GM12878 (cell line): ENCODE results near the gene ZNF771. TPM values are rescaled to one million over a fixed set of nuclear protein-coding genes. Genes with fewer than 3 reads are reported as not detected.

Experiments
- ATAC-seq: fragments of 200-7000 bp; cut with Tn5 transposase; 3 replicates; pipeline ENCODE4 v1.9.1; 2020; ENCODE audit warnings: mild to moderate bottlenecking, moderate library complexity
- BruUV-seq: library from RNA; stranded (reverse); fragments of 400-500 nt; replicated peaks from 2 replicates; lab custom pipeline; 2021; lab: Mats Ljungman, UMichigan
- CTCF ChIA-PET: fragments of 300-600 bp; sonication (Branson Sonifier 250); formaldehyde crosslinking; extraction: SDS; loops from one replicate; lab custom pipeline; 2021; ENCODE audit warnings: inconsistent platforms; lab: Yijun Ruan, JAX
- POLR2A ChIA-PET: fragments of 350-600 bp; formaldehyde crosslinking; extraction: SDS; loops from one replicate; lab custom pipeline; 2021; ENCODE audit warnings: inconsistent platforms; lab: Charles Lee
- RAD21 ChIA-PET: fragments of 300-600 bp; sonication (Branson Sonifier 250); formaldehyde crosslinking; loops from one replicate; lab custom pipeline; 2023; ENCODE audit warnings: antibody characterized with exemption; ENCODE audit not compliant: unreplicated experiment; lab: Charles Lee
- SMC1A ChIA-PET: fragments of 300-600 bp; sonication (Branson Sonifier 250); formaldehyde crosslinking; loops from one replicate; lab custom pipeline; 2023; ENCODE audit not compliant: unreplicated experiment, uncharacterized antibody; lab: Charles Lee
- DNase-seq: peaks from one replicate; pipeline ENCODE4 v3.0.0-alpha.2; 2011; ENCODE audit warnings: low read depth, low spot score
- FAIRE-seq: peaks from 3 replicates; lab custom pipeline; 2011; peaks lifted over from hg19 to GRCh38; lab: Jason Lieb, UNC
- H2AFZ ChIP-seq: 2 replicates; pipeline ENCODE4 v1.6.0; 2011; ENCODE audit warnings: low read depth, low read length, control low read depth; ENCODE audit not compliant: control insufficient read depth
- H3K27ac ChIP-seq: 2 replicates; pipeline ENCODE4 v1.5.1; 2011; ENCODE audit warnings: control low read depth; ENCODE audit not compliant: control insufficient read depth, insufficient read depth
- H3K27me3 ChIP-seq, 2 experiments: replicated peaks in 1 of 2; 2 replicates each; pipeline versions ENCODE4 v1.6.0 to v1.6.1; 2011; ENCODE audit warnings: low read length in 1 of 2; ENCODE audit not compliant: control insufficient read depth in 2 of 2, insufficient read depth in 2 of 2
- H3K36me3 ChIP-seq, 2 experiments: 2 replicates each; pipeline ENCODE4 v1.5.1; 2011; ENCODE audit warnings: low read length in 1 of 2; ENCODE audit not compliant: control insufficient read depth in 2 of 2, insufficient read depth in 2 of 2
- H3K4me1 ChIP-seq: 2 replicates; pipeline ENCODE4 v1.6.1; 2011; ENCODE audit warnings: mild to moderate bottlenecking, low read length, moderate library complexity, mixed read lengths; ENCODE audit not compliant: control insufficient read depth, insufficient read depth
- H3K4me2 ChIP-seq: 2 replicates; pipeline ENCODE4 v1.6.0; 2011; ENCODE audit warnings: control low read depth; ENCODE audit not compliant: control insufficient read depth, insufficient read depth
- H3K4me3 ChIP-seq: fragments of 200-600 bp; sonication (generic); 2 replicates; pipeline ENCODE4 v1.5.1; 2016
- H3K79me2 ChIP-seq: 2 replicates; pipeline ENCODE4 v1.6.0; 2011; ENCODE audit warnings: low read length; ENCODE audit not compliant: control insufficient read depth, insufficient read depth
- H3K9ac ChIP-seq: 2 replicates; pipeline ENCODE4 v1.8.0; 2011; ENCODE audit warnings: low read length, control low read depth, mixed read lengths; ENCODE audit not compliant: control insufficient read depth, insufficient read depth
- H3K9me3 ChIP-seq: replicated peaks from 3 replicates; pipeline ENCODE4 v1.5.1; 2011; ENCODE audit warnings: mild to moderate bottlenecking, low read length; ENCODE audit not compliant: control insufficient read depth, insufficient read depth
- H4K20me1 ChIP-seq: 2 replicates; pipeline ENCODE4 v1.6.0; 2011; ENCODE audit not compliant: control insufficient read depth, insufficient read depth
- IKZF2 ChIP-seq, 2 experiments: fragments of 450-650 bp; IDR thresholded peaks; 2 replicates each; pipeline ENCODE4 v1.6.1; 2017; ENCODE audit warnings: mild to moderate bottlenecking in 2 of 2, moderate library complexity in 2 of 2
- KLF5 ChIP-seq: fragments of 450-650 bp; IDR thresholded peaks from 2 replicates; pipeline ENCODE4 v1.6.1; 2014; ENCODE audit warnings: mild to moderate bottlenecking; ENCODE audit not compliant: partially characterized antibody
- LARP7 ChIP-seq: fragments of 450-650 bp; IDR thresholded peaks from 2 replicates; pipeline ENCODE4 v1.6.1; 2017; ENCODE audit warnings: mild to moderate bottlenecking
- NBN ChIP-seq: fragments of 450-650 bp; IDR thresholded peaks from 2 replicates; pipeline ENCODE4 v1.6.1; 2016
- NR2F1 ChIP-seq: fragments of 450-650 bp; conservative IDR thresholded peaks from 2 replicates; pipeline ENCODE4 v1.6.1; 2017; ENCODE audit warnings: mild to moderate bottlenecking
- PRDM15 ChIP-seq: fragments of 450-650 bp; formaldehyde crosslinking; IDR thresholded peaks from 2 replicates; pipeline ENCODE4 v1.4.0; 2020; ENCODE audit warnings: mild to moderate bottlenecking, moderate library complexity
- RAD21 ChIP-seq: IDR thresholded peaks from 2 replicates; pipeline ENCODE4 v1.6.1; 2011; ENCODE audit warnings: mild to moderate bottlenecking, low read depth, low read length, moderate library complexity; ENCODE audit not compliant: insufficient read depth
- TBL1XR1 ChIP-seq: IDR thresholded peaks from 2 replicates; pipeline ENCODE4 v1.6.1; 2012; ENCODE audit warnings: low read depth, low read length, improper control_type of control experiment
- WGBS: methylation state at CpG from one replicate; pipeline ENCODE4 v1.1.6; 2016; ENCODE audit warnings: low lambda C conversion rate; ENCODE audit not compliant: insufficient replicate concordance, insufficient coverage; ENCODE audit errors: missing lambda C conversion rate; 5-methylcytosine and 5-hydroxymethylcytosine counted together
- in situ Hi-C: fragments of 300-500 bp; cut with MboI; formaldehyde crosslinking; loops from 9 replicates; pipeline ENCODE4 v1.14.3; 2018; ENCODE audit warnings: mixed read lengths
- intact Hi-C: fragments of 100-400 bp; cut with micrococcal nuclease; formaldehyde crosslinking; loops from one replicate; pipeline ENCODE4 v1.14.2; 2022; ENCODE audit not compliant: unreplicated experiment
- polyA plus RNA-seq, 11 experiments: library from polyadenylated mRNA; depleted of rRNA in 4 of 11; unstranded in 6 of 11; stranded (reverse) in 5 of 11; fragments of >200 nt; fragmentation: Nextera tagmentation in 4 of 11; fragmentation: Illumina TruSeq in 1 of 11; extraction: Ambion mirVana in 4 of 11; extraction: Trizol in 1 of 11; gene quantifications; 1 replicate in 1 of 11; 2 replicates in 10 of 11; pipeline versions ENCODE4 v1.2.1 to v1.2.3, GENCODE V29; 2011 to 2016; ENCODE audit warnings: inconsistent platforms in 2 of 11, missing spikeins in 2 of 11, low read depth in 1 of 11
- total RNA-seq, 4 experiments: library from RNA; depleted of rRNA in 3 of 4; stranded (reverse); fragments of >200 nt in 3 of 4; fragmentation: Illumina TruSeq in 1 of 4; extraction: Trizol in 1 of 4; gene quantifications; 2 replicates each; pipeline versions ENCODE4 v1.2.1 to v1.2.3, GENCODE V29; 2013 to 2021
- TF ChIP-seq, protein P1 (sequence below): fragments of 450-650 bp; IDR thresholded peaks from 2 replicates; pipeline ENCODE4 v1.6.1; 2018; ENCODE audit warnings: borderline replicate concordance, mild to moderate bottlenecking; ENCODE audit not compliant: partially characterized antibody
- TF ChIP-seq, protein P2 (sequence below): fragments of 450-650 bp; IDR thresholded peaks from 2 replicates; pipeline ENCODE4 v1.6.1; 2016; ENCODE audit warnings: mild to moderate bottlenecking
- TF ChIP-seq, protein P3 (sequence below): IDR thresholded peaks from 2 replicates; pipeline ENCODE4 v1.6.1; 2012; ENCODE audit warnings: low read depth, low read length, improper control_type of control experiment

Gene ZNF771
- total and polyA plus RNA-seq, 10 of the 15 experiments (the other 5 are each of a cell fraction or from before 2014, with no cell fraction given) = 0.98 to 7.6 (median 3.7) TPM

- TF ChIP-seq, protein P1, sequence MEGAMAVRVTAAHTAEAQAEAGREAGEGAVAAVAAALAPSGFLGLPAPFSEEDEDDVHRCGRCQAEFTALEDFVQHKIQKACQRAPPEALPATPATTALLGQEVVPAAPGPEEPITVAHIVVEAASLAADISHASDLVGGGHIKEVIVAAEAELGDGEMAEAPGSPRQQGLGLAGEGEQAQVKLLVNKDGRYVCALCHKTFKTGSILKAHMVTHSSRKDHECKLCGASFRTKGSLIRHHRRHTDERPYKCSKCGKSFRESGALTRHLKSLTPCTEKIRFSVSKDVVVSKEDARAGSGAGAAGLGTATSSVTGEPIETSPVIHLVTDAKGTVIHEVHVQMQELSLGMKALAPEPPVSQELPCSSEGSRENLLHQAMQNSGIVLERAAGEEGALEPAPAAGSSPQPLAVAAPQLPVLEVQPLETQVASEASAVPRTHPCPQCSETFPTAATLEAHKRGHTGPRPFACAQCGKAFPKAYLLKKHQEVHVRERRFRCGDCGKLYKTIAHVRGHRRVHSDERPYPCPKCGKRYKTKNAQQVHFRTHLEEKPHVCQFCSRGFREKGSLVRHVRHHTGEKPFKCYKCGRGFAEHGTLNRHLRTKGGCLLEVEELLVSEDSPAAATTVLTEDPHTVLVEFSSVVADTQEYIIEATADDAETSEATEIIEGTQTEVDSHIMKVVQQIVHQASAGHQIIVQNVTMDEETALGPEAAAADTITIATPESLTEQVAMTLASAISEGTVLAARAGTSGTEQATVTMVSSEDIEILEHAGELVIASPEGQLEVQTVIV = peak; percentile 32
Measured at GRCh38 chr16:30429678-30430427, 22.4 kb downstream of the ZNF771 start, which contains the start of gene DCTPP1 (continued).

DNA sequence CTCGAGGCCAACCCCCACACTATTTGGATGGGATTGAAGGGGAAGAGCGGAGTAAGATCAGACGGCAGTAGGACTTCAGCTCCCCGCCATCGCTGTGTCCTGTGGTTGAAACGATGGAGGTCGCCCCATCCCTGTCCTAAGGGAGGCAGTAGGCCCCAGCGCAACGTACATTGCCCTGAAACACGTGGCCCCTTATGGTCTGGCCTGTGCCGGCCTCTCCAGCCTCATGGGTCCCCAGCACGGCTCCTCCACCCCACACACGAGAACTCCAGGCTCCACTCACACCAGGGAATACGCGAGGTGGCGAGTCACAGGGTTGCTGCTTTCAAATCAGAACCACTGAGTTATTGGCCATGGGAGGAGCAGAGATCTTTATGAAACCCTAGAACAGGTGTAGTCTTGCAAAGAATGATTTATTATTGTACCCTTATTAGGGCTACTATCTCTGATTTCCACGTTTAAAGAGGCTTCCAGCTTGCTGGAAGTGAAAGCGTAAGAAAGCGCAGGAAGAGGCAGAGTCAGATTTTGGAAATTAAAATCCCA is 23.1 kb downstream of the ZNF771 start:
- Histone ChIP-seq H3K79me2 (peaks cover 21% of the 10 kb centered on the region), H3K4me1 (peaks cover 13% of the 10 kb centered on the region), H3K36me3 (no peaks in the 10 kb centered on the region; a peak in 2 of 4 replicates), H3K4me3 (no peak overlapping the region), H3K9ac (peak overlapping the region; percentile 54; the same call in 1 of the 2 replicates), H2AFZ (peak overlapping the region; percentile 95), H3K4me2 (peak overlapping the region; percentile 78), H4K20me1 (no peaks in the 10 kb centered on the region), H3K27me3 (no peaks in the 10 kb centered on the region), H3K9me3 (no peaks in the 10 kb centered on the region), H3K27ac (peak overlapping the region; percentile 81)
- ChIA-PET RAD21 (interaction anchor here (0.8 to 3.9 kb wide), 42 partner anchors 9 to 339 kb away, joined by 3 to 129 read pairs (median 9); partner anchors contain the start of genes ITGAL, PRR14, SEPHS2 and TBC1D10B), CTCF (interaction anchor here (0.6 to 5.0 kb wide), 48 partner anchors 9 to 339 kb away, joined by 3 to 89 read pairs (median 8); partner anchors contain the start of genes FBRS, ITGAL, SEPHS2 and TBC1D10B), POLR2A (interaction anchor here (0.5 to 2.0 kb wide), 28 partner anchors 8 to 229 kb away, joined by 3 to 23 read pairs (median 4); partner anchors contain the start of genes FBRS, ITGAL, TBC1D10B and ZNF689), SMC1A (interaction anchor here (0.9 to 6.1 kb wide), 40 partner anchors 8 to 338 kb away, joined by 3 to 64 read pairs (median 5); partner anchors contain the start of genes ITGAL, TBX6, ZNF48 and ZNF689)
- intact Hi-C loops (loop anchor here (1.0 to 2.0 kb wide), 6 partner anchors 28 to 199 kb away; partner anchors contain the start of genes ZNF747 and ZNF768), in situ Hi-C loops (no loop called here)
- TSS peak; percentile 90 for BruUV-seq
- 64% methylated on average over 19 of the region's 19 CpGs for WGBS
- ATAC-seq = peak; percentile 47
- DNase-seq = no peak
- no peak for FAIRE-seq
- TF ChIP-seq RAD21 (peak; percentile 48), NBN (peak; percentile 31; the same call in 1 of the 2 replicates), KLF5 (no peak), IKZF2 (IDR thresholded peaks at IDR 0.05) (peak in 1 of 2 experiments; percentile 8; a peak in 2 of 4 replicates), LARP7 (0 out of 2 replicates have a peak, but pooled peaks have one; percentile 61), PRDM15 (CRISPR knock-in tag) (no peak; the same call in 1 of the 2 replicates), TBL1XR1 (no peak), NR2F1 (0 out of 2 replicates have a peak, but pooled peaks have one; percentile 8)
- TF ChIP-seq, protein P2, sequence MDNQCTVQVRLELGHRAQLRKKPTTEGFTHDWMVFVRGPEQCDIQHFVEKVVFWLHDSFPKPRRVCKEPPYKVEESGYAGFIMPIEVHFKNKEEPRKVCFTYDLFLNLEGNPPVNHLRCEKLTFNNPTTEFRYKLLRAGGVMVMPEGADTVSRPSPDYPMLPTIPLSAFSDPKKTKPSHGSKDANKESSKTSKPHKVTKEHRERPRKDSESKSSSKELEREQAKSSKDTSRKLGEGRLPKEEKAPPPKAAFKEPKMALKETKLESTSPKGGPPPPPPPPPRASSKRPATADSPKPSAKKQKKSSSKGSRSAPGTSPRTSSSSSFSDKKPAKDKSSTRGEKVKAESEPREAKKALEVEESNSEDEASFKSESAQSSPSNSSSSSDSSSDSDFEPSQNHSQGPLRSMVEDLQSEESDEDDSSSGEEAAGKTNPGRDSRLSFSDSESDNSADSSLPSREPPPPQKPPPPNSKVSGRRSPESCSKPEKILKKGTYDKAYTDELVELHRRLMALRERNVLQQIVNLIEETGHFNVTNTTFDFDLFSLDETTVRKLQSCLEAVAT = peak; percentile 98
- TF ChIP-seq, protein P3, sequence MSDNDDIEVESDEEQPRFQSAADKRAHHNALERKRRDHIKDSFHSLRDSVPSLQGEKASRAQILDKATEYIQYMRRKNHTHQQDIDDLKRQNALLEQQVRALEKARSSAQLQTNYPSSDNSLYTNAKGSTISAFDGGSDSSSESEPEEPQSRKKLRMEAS = peak; percentile 53; the same call in 1 of the 2 replicates
